Measurements from ENCODE around the gene ANXA10.

Gene ANXA10

DNA sequence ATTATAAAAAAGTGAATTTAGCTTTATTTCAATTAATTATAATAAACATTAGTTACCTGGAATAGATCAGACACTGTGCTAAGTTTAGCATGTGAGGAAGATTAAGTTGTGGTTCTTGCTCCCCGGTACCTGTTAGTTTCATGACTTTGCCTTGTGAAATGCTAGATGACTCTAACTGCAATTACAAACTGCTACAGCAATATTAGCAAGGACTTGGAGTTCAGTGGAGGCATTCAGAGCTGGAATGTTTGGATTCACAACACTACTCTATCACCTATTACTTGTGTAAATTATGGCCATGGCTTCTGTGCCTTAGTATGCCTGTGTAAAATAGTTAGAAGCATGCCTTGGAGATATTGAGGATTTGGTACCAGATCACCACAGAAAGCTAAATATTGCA lies 21.4 kb upstream of the ANXA10 start:
- TF ChIP-seq, protein P1, sequence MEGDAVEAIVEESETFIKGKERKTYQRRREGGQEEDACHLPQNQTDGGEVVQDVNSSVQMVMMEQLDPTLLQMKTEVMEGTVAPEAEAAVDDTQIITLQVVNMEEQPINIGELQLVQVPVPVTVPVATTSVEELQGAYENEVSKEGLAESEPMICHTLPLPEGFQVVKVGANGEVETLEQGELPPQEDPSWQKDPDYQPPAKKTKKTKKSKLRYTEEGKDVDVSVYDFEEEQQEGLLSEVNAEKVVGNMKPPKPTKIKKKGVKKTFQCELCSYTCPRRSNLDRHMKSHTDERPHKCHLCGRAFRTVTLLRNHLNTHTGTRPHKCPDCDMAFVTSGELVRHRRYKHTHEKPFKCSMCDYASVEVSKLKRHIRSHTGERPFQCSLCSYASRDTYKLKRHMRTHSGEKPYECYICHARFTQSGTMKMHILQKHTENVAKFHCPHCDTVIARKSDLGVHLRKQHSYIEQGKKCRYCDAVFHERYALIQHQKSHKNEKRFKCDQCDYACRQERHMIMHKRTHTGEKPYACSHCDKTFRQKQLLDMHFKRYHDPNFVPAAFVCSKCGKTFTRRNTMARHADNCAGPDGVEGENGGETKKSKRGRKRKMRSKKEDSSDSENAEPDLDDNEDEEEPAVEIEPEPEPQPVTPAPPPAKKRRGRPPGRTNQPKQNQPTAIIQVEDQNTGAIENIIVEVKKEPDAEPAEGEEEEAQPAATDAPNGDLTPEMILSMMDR (IDR thresholded peaks at IDR 0.05; ENCODE audit: borderline replicate concordance, insufficient read depth, low read depth, low read length), result no peak
- no peak overlapping the region for H3K4me3 ChIP-seq (ENCODE audit: low read depth, low read length)

GRCh38 chr4:168071304-168071703 lies 21.0 kb upstream of the ANXA10 start:
- TF ChIP-seq, protein P1 (IDR thresholded peaks at IDR 0.05; ENCODE audit: borderline replicate concordance, insufficient read depth, low read depth, low read length), result no peak
- H3K4me3 ChIP-seq (ENCODE audit: low read depth, low read length), result no peak overlapping the region

GRCh38 chr4:168074861-168075260 lies 17.5 kb upstream of the ANXA10 start:
- TF ChIP-seq, protein P1 (IDR thresholded peaks at IDR 0.05; ENCODE audit: borderline replicate concordance, insufficient read depth, low read depth, low read length), result no peak
- no peak overlapping the region for H3K4me3 ChIP-seq (ENCODE audit: low read depth, low read length)

GRCh38 chr4:168076989-168077725 lies 15.2 kb upstream of the ANXA10 start:
- TF ChIP-seq, protein P1 (IDR thresholded peaks at IDR 0.05; ENCODE audit: borderline replicate concordance, insufficient read depth, low read depth, low read length), result peak; percentile 82
- no peak overlapping the region for H3K4me3 ChIP-seq (ENCODE audit: low read depth, low read length)

- TF ChIP-seq, protein P1 (IDR thresholded peaks at IDR 0.05; ENCODE audit: borderline replicate concordance, insufficient read depth, low read depth, low read length), result no peak
- H3K4me3 ChIP-seq (ENCODE audit: low read depth, low read length), result no peak overlapping the region
Observed at GRCh38 chr4:168077726-168078239, 14.6 kb upstream of the ANXA10 start.

- TF ChIP-seq, protein P1 (IDR thresholded peaks at IDR 0.05; ENCODE audit: borderline replicate concordance, insufficient read depth, low read depth, low read length), result no peak
- H3K4me3 ChIP-seq (ENCODE audit: low read depth, low read length), result no peak overlapping the region
Observed at GRCh38 chr4:168082379-168082778, 10.0 kb upstream of the ANXA10 start.

- H3K4me3 ChIP-seq (ENCODE audit: low read depth, low read length), result no peak overlapping the region
- TF ChIP-seq, protein P1 (IDR thresholded peaks at IDR 0.05; ENCODE audit: borderline replicate concordance, insufficient read depth, low read depth, low read length), result no peak
Observed at GRCh38 chr4:168095776-168096406, 3.6 kb downstream of the ANXA10 start.

All from GM12875 (cell line).